ENCODE results near the gene GNL2.
A peak's percentile ranks its signal among the peaks of the same experiment; 100 is the strongest.

GNL2 gene

DNA sequence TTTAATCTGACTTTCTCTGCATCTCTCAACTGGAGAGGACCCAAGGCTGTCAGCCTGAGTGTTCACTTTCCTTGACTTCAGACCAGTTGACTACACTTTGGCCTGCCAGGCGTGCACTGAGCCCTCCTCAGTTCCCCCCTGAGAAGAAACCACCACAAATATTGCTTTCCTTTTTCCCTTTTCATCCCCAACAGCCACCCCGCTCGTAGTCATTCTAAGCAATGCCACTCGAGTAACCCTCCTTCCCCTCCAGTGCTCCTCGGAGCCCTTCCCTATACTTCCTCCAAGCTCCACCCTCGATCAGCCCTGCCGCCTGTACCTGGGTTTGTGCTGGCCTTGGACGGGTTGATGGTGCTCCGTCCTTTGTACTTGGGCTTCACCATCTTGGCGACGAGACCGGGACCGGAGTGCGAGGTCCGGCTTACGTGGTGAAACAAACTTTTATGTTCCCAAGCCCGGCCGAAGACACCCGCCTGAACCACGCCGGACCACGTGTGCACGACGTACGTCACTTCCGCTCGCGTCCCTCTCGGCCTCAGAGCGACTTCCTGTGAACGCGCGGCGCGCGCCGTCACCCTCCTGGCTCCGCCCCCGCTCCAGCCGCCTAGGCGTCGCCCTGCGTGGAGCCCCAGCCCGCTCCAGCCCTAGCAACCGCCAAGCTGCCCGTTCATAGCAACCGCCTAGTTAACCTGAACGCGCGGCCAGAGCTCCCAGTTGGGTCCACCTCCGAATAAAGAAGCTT lies at the start of gene GNL2:
GNL2 (minus strand) TSS at position 498 of the 742 bp plus-strand sequence; CDS start at position 383, 115 bp downstream.
- peak; percentile 94 for DNase-seq (ENCODE audit: low read depth)

DNA sequence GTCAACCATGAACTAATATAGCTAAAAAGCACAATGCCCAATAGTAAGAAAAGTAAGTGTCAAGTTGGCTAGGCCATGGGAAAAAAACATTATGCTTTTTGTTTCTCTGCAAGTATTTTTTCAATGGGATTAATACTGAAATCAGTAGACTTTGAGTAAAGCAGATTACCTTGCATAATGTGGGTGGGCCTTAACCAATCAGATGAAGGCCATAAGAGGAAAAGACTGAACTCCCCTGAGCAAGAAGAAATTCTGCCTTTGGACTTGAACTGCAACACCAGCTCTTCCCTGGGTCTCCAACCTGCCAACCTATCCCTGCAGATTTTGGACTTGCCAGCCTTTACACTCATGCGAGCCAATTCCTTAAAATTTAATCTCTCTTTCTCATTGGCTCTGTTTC lies 45.3 kb upstream of the GNL2 start:
- no peak for DNase-seq (ENCODE audit: low read depth)

DNA sequence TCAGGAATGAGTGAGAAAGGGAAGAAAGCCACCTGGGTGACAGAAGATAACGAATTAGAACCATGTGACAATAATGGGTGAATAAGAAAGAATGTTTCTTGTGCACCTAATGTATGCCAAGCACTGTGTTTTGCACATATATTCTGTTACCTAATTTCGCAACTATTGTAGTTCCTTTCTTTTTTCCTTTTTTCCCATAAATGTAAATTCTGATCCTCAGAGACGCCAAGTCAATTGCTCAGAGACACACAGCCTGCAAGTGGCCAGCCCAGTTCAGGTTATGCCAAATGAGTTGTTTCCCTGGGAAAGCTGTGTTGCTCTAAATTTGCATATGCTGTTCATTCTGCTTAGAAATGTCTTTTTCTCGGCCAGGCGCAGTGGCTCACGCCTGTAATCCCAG lies 40.7 kb upstream of the GNL2 start:
- DNase-seq (ENCODE audit: low read depth) = no peak

DNA sequence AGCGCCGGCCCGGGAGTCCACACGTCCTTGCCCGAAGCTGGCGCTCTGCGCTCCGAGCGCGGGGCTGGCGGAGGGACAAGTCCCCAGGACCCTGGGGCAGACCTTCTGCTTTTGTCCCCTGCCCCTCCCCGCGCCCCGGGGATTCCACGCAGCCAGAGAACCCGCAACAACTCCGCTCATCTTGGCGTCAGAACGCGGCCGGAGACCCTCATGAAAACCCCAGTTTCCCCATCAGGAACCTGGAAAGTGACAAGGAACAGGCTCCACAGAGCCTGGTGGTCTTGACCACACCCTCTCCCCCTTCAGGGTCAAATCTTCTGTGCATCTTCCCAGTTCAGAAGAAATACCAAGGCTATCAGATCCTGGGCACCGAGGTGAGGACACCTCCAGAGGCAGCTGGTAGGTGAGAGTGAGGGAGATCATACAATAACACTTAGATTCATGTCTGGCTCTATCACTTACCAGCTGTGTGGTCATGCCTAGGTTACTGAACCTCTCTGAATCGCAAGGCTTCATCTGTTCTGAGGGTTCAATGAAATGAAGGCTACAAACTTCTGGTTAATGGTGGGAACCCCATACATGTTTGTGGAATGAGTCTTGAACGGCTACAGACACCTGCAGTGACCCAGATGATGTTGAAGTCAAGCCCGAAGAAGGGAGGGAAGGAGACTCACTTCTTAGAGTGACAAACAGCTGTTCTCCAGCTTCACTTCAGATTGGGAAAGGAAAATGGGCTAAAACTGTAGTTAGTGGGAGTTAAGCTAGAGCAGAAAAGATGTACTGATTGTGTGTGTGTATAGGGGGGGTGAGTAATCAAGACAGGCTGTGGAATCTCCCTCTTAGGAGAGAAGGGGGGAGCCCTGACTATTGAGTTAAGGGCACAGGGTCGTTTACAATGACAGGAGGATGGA lies 39.5 kb upstream of the GNL2 start:
- no peak for DNase-seq (ENCODE audit: low read depth)

DNA sequence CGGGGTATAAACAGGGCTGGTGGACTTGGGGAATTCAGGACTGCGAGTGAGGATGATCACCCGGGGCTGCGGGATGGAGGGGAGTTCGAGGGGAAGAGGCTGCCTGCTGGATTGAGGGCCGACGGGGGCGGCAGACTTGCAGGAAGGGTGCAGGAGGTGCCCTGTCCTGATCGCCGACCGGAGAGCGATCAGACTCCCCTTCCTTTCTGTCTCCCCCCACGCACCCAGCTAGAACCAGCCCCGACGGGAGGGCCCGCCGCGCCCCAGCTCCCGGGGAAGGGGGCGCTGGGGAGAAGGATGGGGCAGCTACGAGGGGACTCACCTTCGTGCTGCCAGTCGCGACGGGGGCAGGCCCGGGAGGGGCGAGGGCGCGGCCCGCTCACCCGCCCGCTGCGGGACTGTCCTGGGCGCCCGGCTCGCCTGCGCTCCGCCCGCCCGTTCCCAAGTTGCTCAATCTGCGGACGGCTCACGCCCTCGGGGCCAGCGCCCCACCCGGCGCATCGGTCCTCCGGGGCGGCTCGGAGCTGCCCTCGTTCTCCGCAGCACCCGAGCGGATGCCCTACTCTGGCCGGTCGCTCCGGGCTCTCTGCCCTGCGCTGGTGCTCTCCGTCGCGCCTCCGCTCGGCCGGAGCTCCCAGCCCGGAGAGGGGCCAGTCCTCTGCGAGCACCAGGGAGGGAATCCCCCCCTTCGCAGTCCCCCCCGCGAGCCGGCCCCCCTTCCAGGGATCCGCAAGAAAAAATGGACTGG lies 38.7 kb upstream of the GNL2 start, which contains the start of gene RSPO1:
RSPO1 (minus strand) TSS at position 649 of the 748 bp plus-strand sequence. CDS start 5,231 bp downstream, outside the sequence.
- no peak for DNase-seq (ENCODE audit: low read depth)

DNA sequence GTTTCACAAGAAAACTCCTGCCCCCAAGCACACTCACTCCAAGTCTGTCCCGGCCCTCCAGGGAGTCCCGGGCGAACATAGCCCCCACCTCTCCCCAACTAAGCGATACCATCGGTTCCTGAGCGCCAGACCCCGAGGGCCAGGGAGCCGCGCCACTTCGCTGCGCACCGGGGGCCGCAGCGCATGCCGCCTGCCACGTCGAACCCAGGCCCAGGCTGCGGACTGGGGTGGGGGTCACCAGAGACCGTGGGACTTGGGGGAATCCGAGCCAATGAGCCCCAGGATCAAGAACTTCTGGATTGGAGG lies 38.2 kb upstream of the GNL2 start:
- no peak for DNase-seq (ENCODE audit: low read depth)

DNA sequence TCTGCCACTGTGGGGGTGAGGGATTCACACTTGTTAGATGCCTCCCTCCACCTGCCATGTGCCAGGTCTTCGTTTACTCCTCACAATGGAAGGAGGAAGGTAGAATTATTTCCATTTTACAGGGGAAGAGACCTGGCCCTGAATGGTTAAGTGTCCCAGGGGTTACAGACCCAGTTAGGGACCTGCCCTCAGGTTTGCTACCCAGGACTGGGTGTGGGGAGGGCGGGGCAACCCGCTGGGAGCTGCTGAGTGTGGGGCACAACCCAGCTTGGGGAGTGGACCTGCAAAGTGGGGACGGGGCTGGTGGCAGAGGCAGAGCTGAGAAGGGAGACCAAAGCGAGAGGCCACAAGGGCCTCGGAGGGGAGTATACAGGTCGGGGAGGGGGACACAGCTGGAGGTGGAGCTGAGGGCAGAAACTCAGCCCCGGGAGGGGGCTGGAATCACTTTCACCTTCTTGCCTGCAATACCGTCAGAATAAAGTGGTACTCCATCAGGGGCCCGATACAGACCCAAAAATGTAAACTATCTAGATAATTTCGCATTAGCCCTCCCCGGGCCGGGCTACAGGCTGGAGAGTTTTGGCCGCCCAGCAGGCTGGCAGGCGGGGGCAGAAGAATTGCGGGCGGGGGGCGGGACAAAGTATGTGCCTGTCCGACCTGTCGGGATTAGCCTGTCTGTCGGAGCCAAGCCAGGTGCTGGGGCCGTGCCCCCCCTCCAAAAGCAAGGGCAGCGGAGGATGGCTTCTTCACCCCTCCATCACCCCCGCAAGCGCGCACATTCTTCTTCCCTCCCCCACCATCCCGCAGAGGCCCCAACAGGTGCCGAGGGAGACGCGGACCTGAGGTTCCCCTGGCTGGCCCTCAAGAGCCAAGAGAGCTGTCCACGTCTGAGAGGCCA lies 37.6 kb upstream of the GNL2 start:
- no peak for DNase-seq (ENCODE audit: low read depth)

DNA sequence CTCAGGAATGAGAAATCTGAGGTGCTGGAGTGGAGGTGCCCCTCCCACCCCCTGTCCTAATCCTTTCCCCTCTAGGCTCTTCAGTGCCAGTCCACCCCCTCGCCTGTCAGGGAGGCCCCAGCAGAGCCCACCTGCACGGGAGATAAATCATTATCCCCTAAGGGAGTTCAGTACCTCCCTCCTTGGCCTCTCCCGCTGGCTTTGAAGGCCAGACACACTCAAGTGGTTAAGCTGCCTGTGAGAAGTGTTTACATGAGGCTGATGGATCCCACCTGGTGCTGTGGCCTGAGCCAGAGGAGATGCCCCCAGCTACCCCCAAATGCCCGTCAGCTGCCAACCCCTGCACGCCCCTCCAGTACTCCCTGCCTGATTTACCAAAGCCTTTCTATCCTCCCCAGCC lies 35.3 kb upstream of the GNL2 start:
- no peak for DNase-seq (ENCODE audit: low read depth)

DNA sequence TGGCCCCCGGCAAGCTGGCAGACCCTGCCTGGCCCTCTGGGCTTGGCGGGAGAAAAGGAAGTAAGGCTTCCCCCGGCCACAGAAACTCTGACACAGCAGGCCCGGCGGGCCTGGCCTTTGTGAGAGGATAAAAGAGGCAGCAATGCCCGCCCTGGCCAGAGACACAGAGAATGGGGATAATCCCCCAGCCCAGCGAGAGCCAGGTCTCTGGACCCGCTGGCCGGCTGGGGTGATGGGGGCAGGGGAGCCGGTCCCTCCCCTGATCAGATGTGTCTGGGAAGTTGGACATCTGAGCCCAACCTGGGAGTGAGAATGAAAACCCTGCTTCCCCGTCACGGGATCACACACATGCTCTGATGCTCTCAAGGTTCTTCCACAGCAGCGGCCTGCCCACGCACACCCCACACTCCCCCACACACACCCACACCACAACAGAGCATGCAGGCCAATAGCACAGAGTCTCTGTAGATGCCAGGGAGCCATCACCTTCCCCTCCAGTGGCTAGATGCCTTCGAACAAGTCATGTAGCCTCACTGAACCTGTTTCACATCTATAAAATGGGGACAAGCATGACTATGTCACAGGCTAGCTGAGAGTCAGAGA lies 34.8 kb upstream of the GNL2 start:
- DNase-seq (ENCODE audit: low read depth) = no peak

DNA sequence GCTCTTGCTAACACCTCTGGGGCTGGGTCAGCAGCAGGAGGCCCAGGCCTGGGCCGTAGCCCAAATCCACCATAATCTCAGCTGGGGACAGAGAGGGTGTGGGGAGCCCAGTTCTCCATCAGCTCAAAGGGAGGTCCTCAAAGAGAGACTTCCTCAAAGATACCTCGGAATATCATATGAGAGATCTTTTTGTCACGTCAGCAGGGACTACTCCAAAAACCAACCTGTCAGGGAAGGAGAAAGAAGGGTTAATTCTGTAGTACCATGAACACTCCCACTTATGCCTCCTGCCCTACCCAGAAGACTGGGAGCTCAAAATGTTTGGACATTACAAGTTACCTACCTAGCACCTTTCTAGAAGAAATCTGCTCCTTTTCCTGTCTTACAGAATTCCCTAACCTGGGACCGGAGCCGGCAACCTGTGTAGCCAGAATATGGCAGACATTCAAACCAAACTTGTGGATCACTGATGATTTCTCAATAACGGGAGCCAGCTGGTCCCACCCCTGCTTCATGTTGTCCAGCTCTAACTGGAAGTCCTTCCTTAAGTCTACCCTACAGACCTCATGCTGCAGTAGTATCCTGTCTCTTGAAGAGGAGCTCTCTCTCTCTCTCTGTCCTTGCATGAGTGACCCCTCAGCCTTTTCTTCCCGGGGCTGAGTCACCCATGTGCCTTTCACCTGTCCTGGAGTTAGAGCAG lies 34.1 kb upstream of the GNL2 start:
- no peak for DNase-seq (ENCODE audit: low read depth)

DNA sequence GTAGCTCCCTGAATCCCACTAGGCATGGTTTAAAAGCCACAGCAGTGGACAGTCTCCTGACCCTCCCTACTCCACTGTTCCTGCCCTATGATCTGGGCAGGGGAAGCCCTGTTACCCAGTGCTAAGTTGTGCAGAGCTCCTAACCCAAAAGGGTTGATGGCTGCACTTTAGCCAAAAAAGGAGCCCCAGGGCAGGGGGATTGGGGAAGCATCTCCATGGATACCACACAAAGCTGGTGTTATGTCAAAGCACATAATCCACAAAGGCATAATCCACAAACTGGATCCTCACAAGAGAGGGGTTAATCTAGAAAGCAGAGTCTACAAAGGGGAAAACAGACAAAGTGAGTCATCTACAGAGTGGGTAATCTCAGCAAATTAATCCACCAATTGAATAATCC lies 33.3 kb upstream of the GNL2 start:
- no peak for DNase-seq (ENCODE audit: low read depth)

DNA sequence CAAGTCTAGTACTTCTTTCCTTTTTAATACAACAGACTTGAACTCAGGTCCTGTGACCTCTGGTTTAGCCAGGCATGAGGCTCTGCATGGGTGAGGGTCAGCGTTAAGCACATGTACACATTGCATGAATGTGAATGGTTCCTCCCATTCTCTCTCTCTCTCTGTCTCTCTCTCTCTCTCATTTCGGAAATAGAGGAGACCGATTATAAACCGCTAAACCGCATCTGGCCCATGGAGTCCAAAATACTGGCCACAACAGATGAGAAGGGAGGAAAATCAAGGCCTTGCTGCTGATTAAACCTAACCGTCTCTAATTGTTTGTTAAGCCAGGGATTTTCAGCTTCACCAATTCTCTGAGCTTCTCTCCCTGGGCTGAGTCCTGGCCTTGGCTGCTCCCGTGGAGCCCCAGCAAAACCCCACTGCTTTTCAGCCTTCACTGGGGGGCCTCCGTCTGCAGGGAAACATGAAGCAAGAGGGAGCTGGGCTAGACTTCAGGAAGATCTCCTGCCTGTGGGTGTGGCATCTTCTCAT lies 32.4 kb upstream of the GNL2 start:
- no peak for DNase-seq (ENCODE audit: low read depth)

DNA sequence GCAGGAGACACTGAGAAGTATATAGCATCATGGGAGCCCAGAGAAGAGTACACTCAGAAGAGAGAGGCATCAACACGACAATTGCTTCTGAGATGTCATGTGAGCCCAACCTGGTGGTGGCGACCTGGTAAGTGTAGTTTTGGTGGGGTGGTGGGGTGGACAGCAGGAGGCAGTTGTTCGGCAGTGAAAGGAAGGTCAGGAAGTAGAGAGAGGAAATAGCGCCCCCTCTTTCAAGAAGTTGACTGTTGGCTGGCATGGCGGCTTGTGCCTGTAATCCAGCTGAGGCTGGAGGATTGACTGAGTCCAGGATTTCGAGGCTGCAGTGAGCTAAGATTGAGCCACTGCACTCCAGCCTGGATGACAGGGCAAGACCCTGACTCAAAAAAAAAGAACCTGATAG lies 26.4 kb upstream of the GNL2 start:
- no peak for DNase-seq (ENCODE audit: low read depth)

DNA sequence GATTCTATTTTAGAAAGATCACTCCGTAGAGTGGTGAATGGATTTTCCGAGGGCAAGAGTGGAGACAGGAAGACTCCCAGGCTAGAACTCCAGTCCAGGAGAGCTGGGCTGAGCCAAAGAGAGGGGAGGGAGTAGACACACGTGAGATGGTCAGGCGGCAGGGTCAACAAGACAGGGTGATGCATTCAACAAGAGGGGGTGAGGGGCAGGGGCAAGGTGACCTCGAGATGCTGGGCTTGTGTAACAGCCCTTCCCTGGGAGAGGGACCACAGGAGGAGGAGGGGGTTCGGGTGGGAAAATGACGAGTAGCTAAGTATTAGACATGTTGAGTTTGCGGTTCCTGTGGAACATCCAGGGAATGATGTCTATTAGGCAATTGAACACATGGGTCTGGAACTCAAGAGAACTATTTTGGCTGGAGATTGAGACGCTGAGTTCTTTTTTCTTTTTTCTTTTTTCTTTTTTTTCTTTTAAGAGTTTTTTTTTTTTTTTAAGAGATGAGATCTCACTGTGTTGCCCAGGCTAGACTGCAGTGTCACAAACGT lies 25.7 kb upstream of the GNL2 start:
- DNase-seq (ENCODE audit: low read depth) = no peak

DNA sequence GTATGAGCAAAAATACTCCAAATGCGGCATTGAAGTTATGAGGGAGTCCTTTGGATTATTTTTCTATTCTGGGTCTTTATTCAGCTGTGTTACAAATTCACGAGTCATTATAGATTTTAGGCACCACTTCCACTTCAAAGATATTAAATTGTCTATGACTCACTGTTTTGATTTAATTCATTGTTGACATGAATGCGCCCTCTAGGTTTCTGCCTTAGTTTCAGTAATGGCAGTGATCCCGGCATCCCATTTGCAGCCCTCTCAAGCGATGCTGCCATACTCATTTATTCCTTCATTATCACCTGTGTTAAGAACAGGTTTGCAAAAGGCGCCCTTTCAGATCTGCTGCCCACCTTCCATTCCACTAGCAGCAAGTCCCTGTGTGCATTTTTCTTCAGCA lies 25.0 kb upstream of the GNL2 start:
- no peak for DNase-seq (ENCODE audit: low read depth)

DNA sequence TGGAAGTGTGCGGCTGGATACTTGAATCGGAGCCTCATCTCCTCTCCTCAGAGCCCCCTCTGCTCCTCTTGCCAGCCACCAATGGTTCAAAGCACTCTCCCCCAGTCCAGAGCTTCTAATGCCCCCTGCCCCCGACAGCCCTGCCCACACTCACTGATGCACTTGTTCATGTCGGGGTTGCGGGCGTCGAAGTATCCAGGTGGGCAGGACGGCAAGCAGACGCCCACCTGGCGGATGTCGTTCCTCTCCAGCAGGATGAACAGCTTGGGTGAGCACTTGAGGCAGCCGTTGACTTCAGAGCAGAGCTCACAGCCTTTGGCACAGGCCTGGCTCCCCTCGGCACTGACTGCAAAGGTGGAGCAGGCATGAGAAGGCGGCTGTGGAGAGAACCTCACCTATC lies 20.6 kb upstream of the GNL2 start:
- no peak for DNase-seq (ENCODE audit: low read depth)

DNA sequence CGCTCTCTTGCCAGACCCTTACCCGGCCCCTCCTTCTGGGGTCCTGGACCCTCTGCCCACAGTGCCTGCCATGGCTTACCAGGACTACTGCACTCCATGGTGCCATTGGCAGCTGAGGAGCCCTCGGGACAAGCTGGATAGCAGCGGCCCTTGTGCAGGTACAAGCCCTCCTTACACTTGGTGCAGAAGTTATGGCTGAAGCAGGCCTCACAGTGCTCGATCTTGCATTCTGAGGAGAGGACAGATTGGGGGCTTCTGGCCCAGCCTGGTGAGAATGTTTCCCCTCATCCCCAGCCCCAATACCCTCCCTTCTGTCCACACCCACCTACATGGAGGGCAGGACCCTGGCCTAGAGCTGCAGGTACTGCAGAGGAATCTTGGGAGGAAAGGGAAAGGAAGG lies 18.4 kb upstream of the GNL2 start:
- no peak for DNase-seq (ENCODE audit: low read depth)

DNA sequence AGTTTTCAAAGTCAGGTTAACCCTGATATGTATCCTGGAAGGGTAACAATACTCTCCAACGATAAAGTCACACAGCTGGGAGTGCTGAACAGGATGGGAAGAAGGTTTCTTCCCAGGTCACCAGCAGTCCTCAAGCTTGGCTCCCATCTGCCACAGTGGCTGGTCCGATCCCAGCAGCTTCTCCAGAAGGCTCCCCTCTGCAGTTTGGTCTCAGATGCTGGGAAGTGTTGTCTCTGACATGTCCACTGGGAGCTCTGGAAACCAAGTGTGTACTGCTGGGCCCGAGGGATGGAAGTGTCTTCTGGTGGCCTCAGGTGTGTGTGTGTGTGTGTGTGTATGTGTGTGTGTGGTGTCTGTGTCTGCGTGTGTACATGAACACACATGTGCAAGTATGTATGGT lies 16.4 kb upstream of the GNL2 start:
- DNase-seq (ENCODE audit: low read depth) = no peak

DNA sequence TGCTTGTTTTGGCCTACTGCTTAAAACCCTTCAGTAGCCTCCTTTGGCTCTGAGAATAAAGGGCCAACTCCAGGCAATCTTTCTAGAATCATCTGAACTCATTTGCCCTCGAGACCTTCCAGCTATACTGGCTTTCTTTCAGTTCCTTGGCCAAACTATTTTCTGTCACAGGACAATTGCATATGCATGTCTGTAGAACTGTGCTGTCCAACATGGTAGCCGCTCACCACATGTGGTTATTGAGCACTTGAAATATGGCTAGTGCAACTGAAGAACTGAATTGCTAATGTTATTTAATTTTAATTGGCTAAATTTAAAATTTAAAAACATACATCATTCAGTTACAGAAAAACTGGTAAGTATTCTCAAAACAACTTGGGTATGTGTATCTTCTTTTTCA lies 14.3 kb upstream of the GNL2 start:
- no peak for DNase-seq (ENCODE audit: low read depth)

DNA sequence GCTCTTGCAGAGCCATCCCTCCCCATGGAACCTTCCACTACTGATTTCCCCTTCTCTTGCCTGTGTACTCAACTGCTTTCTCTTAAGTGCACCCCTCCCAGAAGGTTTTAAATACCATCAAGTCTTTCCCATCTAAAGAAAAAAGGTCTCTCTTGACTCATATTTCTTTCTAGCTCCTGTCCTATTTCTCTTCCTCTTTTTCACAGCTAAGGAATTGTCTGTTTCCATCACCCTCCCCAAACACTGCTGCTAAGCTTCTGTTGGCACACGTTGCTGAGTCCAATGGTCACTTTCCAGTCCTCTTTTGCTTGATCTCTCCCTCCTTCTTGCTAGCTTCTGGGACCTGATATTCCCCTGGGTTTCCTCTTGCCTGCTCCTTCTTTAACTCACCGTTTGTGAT lies 13.3 kb upstream of the GNL2 start:
- DNase-seq (ENCODE audit: low read depth) = no peak

Data from stimulated activated CD8-positive, alpha-beta memory T cell treated with anti-CD3 and anti-CD28 coated beads, Interleukin-4, amount 100 ng/mL, for 24 hours (primary cell).